Neural cell (in vitro differentiated cells): ENCODE measurements around the gene WRAP53. TPM values are rescaled to one million over a fixed set of nuclear protein-coding genes. Genes with fewer than 3 reads are reported as not detected.

Experiments
- H2AFZ ChIP-seq: fragments of 200-600, 300-800 bp; sonication (generic), shearing (Covaris generic); 2 replicates; pipeline ENCODE4 v1.6.0; 2014; ENCODE audit warnings: low read depth, mild to moderate bottlenecking, antibody characterized with exemption, low read length, moderate library complexity
- H3F3A ChIP-seq: fragments of 200-600 bp; shearing (Covaris generic); 2 replicates; pipeline ENCODE4 v1.6.1; 2016; ENCODE audit warnings: mild to moderate bottlenecking, moderate library complexity, mixed read lengths, antibody characterized with exemption, low read length; ENCODE audit not compliant: insufficient read depth, poor library complexity, severe bottlenecking
- H3K27ac ChIP-seq: fragments of 200-600, 300-800 bp; sonication (generic), shearing (Covaris generic); 2 replicates; pipeline ENCODE4 v1.5.1; 2014; ENCODE audit warnings: mild to moderate bottlenecking, low read length, moderate library complexity
- H3K27me3 ChIP-seq: fragments of 300-800, 200-600 bp; sonication (generic), shearing (Covaris generic); 2 replicates; pipeline ENCODE4 v1.6.0; 2014; ENCODE audit warnings: mild to moderate bottlenecking, low read depth, low read length, moderate library complexity; ENCODE audit not compliant: insufficient read depth
- H3K36me3 ChIP-seq: fragments of 300-800, 200-600 bp; sonication (generic), shearing (Covaris generic); 2 replicates; pipeline ENCODE4 v1.5.1; 2014; ENCODE audit warnings: mild to moderate bottlenecking, antibody characterized with exemption, low read length, moderate library complexity; ENCODE audit not compliant: insufficient read depth
- H3K4me2 ChIP-seq: fragments of 300-800, 200-600 bp; sonication (generic), shearing (Covaris generic); 2 replicates; pipeline ENCODE4 v1.6.0; 2014; ENCODE audit warnings: mild to moderate bottlenecking, low read length
- H3K4me3 ChIP-seq: fragments of 300-800, 200-600 bp; sonication (generic), shearing (Covaris generic); 2 replicates; pipeline ENCODE4 v1.5.1; 2014; ENCODE audit warnings: mild to moderate bottlenecking, low read length, moderate library complexity
- H3K79me2 ChIP-seq: fragments of 200-600 bp; shearing (Covaris generic); replicated peaks from 2 replicates; pipeline ENCODE4 v1.6.0; 2014; ENCODE audit warnings: mild to moderate bottlenecking, low read length, moderate library complexity; ENCODE audit not compliant: insufficient read depth
- H3K9ac ChIP-seq: fragments of 300-800, 200-600 bp; sonication (generic), shearing (Covaris generic); 2 replicates; pipeline ENCODE4 v1.6.1; 2016; ENCODE audit warnings: mild to moderate bottlenecking, low read length, mixed read lengths
- H3K9me2 ChIP-seq: fragments of 200-600 bp; shearing (Covaris generic); 2 replicates; pipeline ENCODE4 v1.6.1; 2016; ENCODE audit warnings: mild to moderate bottlenecking, low read length, mixed read lengths; ENCODE audit not compliant: insufficient read depth
- H3K9me3 ChIP-seq: fragments of 200-600, 300-800 bp; sonication (generic), shearing (Covaris generic); 2 replicates; pipeline ENCODE4 v1.6.1; 2016; ENCODE audit warnings: mild to moderate bottlenecking, mixed run types, low read length, moderate library complexity, mixed read lengths
- H4K20me1 ChIP-seq: fragments of 200-600 bp; shearing (Covaris generic); 2 replicates; pipeline ENCODE4 v1.6.1; 2016; ENCODE audit warnings: mild to moderate bottlenecking, mixed run types; ENCODE audit not compliant: insufficient read depth
- EP300 ChIP-seq: fragments of 450-650 bp; conservative IDR thresholded peaks from 2 replicates; pipeline ENCODE4 v1.6.1; 2014; ENCODE audit warnings: antibody characterized with exemption, mild to moderate bottlenecking, moderate library complexity; ENCODE audit not compliant: poor library complexity, severe bottlenecking
- EZH2 ChIP-seq: fragments of 200-600, 300-800 bp; shearing (Covaris generic), sonication (generic); IDR thresholded peaks from 2 replicates; pipeline ENCODE4 v1.6.1; 2014; ENCODE audit warnings: antibody characterized with exemption, low read length, borderline replicate concordance, mild to moderate bottlenecking; ENCODE audit not compliant: insufficient read depth, poor library complexity, severe bottlenecking
- POLR2AphosphoS5 ChIP-seq: IDR thresholded peaks from 2 replicates; pipeline ENCODE4 v1.6.1; 2012
- SMC3 ChIP-seq: fragments of 450-650 bp; conservative IDR thresholded peaks from 2 replicates; pipeline ENCODE4 v1.6.1; 2014; ENCODE audit warnings: antibody characterized with exemption, mild to moderate bottlenecking, moderate library complexity; ENCODE audit not compliant: poor library complexity
- polyA plus RNA-seq: library from polyadenylated mRNA; depleted of rRNA; stranded (reverse); fragments of >200 nt; gene quantifications from 2 replicates; pipeline ENCODE4 v1.2.3, GENCODE V29; 2014
- TF ChIP-seq, protein P1 (sequence below): fragments of 450-650 bp; IDR thresholded peaks from 2 replicates; pipeline ENCODE4 v1.5.1; 2014; ENCODE audit warnings: antibody characterized with exemption, mild to moderate bottlenecking, moderate library complexity; ENCODE audit not compliant: poor library complexity, severe bottlenecking

Gene WRAP53
- polyA plus RNA-seq, 1 donor from 2014 or later: 20.1 TPM

DNA sequence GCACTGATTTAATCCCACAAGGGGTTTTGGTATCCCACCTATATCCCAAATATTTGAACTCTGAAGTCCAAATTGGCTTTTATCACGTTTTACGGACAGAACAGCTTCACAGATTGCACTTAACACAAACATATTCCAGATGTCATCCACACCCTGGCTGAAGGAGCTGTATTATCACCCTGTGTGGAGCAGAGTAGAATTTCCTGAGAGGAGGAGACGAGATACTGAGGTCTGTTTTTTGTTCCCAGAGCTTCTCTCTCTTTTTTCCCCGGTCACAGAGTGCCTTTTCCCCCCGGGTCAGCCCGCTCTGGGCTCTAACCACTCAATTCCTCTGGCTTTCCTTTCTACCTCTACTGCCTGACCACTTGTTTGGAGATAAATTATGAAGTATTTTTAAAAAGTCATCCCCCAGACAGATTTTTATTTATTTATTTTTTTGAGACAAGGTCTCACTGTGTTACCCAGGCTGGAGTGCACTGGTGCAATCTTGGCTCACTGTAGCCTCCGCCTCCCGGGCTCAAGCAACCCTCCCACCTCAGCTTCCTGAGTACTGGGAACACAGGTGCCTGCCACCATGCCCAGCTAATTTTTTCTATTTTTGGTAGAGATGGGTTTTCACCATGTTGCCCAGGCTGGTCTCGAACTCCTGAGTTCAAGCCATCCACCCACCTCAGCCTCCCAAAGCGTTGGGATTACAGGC is 59.9 kb downstream of the WRAP53 start:
- no peaks in the 10 kb centered on the region for H3K9me2 ChIP-seq
- H3K4me3 ChIP-seq: no peak overlapping the region
- H3K36me3 ChIP-seq: no peaks in the 10 kb centered on the region
- H3K27me3 ChIP-seq: no peaks in the 10 kb centered on the region
- H3K9me3 ChIP-seq: no peaks in the 10 kb centered on the region
- H3K79me2 ChIP-seq: no peaks in the 10 kb centered on the region
- no peak overlapping the region for H3K4me2 ChIP-seq
- H3K9ac ChIP-seq: no peak overlapping the region
- H2AFZ ChIP-seq: no peak overlapping the region
- H4K20me1 ChIP-seq: no peaks in the 10 kb centered on the region
- no peak overlapping the region for H3K27ac ChIP-seq
- TF ChIP-seq SMC3: no peak
- H3F3A ChIP-seq: no peaks in the 10 kb centered on the region

GRCh38 chr17:7750321-7750821 is 62.1 kb downstream of the WRAP53 start:
- Histone ChIP-seq H4K20me1 (no peaks in the 10 kb centered on the region), H2AFZ (no peak overlapping the region), H3F3A (no peaks in the 10 kb centered on the region), H3K9ac (no peak overlapping the region), H3K4me3 (no peak overlapping the region), H3K9me2 (no peaks in the 10 kb centered on the region), H3K27me3 (no peaks in the 10 kb centered on the region), H3K79me2 (no peaks in the 10 kb centered on the region), H3K9me3 (no peaks in the 10 kb centered on the region), H3K36me3 (no peaks in the 10 kb centered on the region), H3K4me2 (no peak overlapping the region), H3K27ac (no peak overlapping the region)
- no peak for TF ChIP-seq POLR2AphosphoS5
- TF ChIP-seq SMC3: no peak
- TF ChIP-seq, protein P1, sequence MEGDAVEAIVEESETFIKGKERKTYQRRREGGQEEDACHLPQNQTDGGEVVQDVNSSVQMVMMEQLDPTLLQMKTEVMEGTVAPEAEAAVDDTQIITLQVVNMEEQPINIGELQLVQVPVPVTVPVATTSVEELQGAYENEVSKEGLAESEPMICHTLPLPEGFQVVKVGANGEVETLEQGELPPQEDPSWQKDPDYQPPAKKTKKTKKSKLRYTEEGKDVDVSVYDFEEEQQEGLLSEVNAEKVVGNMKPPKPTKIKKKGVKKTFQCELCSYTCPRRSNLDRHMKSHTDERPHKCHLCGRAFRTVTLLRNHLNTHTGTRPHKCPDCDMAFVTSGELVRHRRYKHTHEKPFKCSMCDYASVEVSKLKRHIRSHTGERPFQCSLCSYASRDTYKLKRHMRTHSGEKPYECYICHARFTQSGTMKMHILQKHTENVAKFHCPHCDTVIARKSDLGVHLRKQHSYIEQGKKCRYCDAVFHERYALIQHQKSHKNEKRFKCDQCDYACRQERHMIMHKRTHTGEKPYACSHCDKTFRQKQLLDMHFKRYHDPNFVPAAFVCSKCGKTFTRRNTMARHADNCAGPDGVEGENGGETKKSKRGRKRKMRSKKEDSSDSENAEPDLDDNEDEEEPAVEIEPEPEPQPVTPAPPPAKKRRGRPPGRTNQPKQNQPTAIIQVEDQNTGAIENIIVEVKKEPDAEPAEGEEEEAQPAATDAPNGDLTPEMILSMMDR: no peak
- TF ChIP-seq EZH2: no peak
- no peak for TF ChIP-seq EP300

Other genes with a start within 250 kb of the WRAP53 start
- 15.8 and 16.4 TPM in 2 replicates for gene FGF11, start 249.0 kb upstream of the WRAP53 start, polyA plus RNA-seq
- 17.9 and 18.2 TPM in 2 replicates for gene CHRNB1, start 243.4 kb upstream of the WRAP53 start, polyA plus RNA-seq
- gene ZBTB4, start 208.8 kb upstream of the WRAP53 start, polyA plus RNA-seq: 8.0 and 9.2 TPM in 2 replicates
- gene SLC35G6, start 207.0 kb upstream of the WRAP53 start, polyA plus RNA-seq: not detected in 2 replicates
- 9.1 and 22.6 TPM in 2 replicates for gene POLR2A, start 204.1 kb upstream of the WRAP53 start, polyA plus RNA-seq
- not detected in 2 replicates for gene TNFSF12, start 139.4 kb upstream of the WRAP53 start, polyA plus RNA-seq
- 0.15 TPM in 1 of 2 replicates, not detected in the other for gene TNFSF13, start 129.7 kb upstream of the WRAP53 start, polyA plus RNA-seq
- gene SENP3, start 126.6 kb upstream of the WRAP53 start, polyA plus RNA-seq: 148 and 151 TPM in 2 replicates
- not detected in 2 replicates for gene CD68, start 108.8 kb upstream of the WRAP53 start, polyA plus RNA-seq
- 110 and 118 TPM in 2 replicates for gene MPDU1, start 104.6 kb upstream of the WRAP53 start, polyA plus RNA-seq
- gene SOX15, start 98.4 kb upstream of the WRAP53 start, polyA plus RNA-seq: 0.47 and 1.5 TPM in 2 replicates
- 118 and 130 TPM in 2 replicates for gene FXR2, start 73.6 kb upstream of the WRAP53 start, polyA plus RNA-seq
- gene SAT2, start 60.7 kb upstream of the WRAP53 start, polyA plus RNA-seq: 303 and 330 TPM in 2 replicates
- 0.90 and 3.2 TPM in 2 replicates for gene SHBG, start 58.3 kb upstream of the WRAP53 start, polyA plus RNA-seq
- gene ATP1B2, start 37.6 kb upstream of the WRAP53 start, polyA plus RNA-seq: 3.2 and 4.2 TPM in 2 replicates
- 13.8 and 14.3 TPM in 2 replicates for gene TP53, start 987 bp upstream of the WRAP53 start, polyA plus RNA-seq
- gene EFNB3, start 16.7 kb downstream of the WRAP53 start, polyA plus RNA-seq: 36.4 and 46.5 TPM in 2 replicates
- 2.0 and 2.1 TPM in 2 replicates for gene DNAH2, start 29.3 kb downstream of the WRAP53 start, polyA plus RNA-seq
- 2.5 and 4.4 TPM in 2 replicates for gene KDM6B, start 145.7 kb downstream of the WRAP53 start, polyA plus RNA-seq
- 4.2 and 6.7 TPM in 2 replicates for gene TMEM88, start 166.6 kb downstream of the WRAP53 start, polyA plus RNA-seq
- 99.5 and 110 TPM in 2 replicates for gene NAA38, start 169.1 kb downstream of the WRAP53 start, polyA plus RNA-seq
- gene CYB5D1, start 169.5 kb downstream of the WRAP53 start, polyA plus RNA-seq: 21.1 and 30.4 TPM in 2 replicates
- gene CHD3, start 200.3 kb downstream of the WRAP53 start, polyA plus RNA-seq: 115 and 159 TPM in 2 replicates
- 69.9 and 81.4 TPM in 2 replicates for gene RNF227, start 227.8 kb downstream of the WRAP53 start, polyA plus RNA-seq
- gene KCNAB3, start 241.4 kb downstream of the WRAP53 start, polyA plus RNA-seq: 5.6 and 7.6 TPM in 2 replicates
- gene TRAPPC1, start 243.5 kb downstream of the WRAP53 start, polyA plus RNA-seq: 34.0 and 38.3 TPM in 2 replicates
- 48.7 and 52.0 TPM in 2 replicates for gene CNTROB, start 243.7 kb downstream of the WRAP53 start, polyA plus RNA-seq